ENCODE measurements around the gene KLHDC4.

DNA sequence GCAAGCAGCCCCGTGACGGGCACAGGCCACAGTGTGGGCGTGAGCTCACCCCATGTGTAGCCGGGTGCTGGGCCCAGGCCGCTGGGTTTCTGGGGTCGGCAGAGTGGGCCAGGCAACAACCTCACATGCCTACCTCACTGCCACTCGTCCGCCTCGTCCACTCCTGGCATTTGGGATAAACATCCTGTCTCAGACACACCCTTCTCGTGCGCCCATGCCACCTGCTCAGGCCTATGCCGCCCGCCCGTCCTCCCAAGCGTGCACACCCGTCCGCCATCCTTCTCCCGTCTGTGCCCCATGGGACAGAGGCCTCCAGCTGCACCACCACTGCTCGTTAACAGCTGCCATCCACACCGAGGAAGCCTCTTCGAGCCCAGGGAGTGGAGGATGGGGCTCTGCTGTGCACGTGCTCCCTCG is 64.3 kb downstream of the KLHDC4 start:
- TF ChIP-seq, protein P1, sequence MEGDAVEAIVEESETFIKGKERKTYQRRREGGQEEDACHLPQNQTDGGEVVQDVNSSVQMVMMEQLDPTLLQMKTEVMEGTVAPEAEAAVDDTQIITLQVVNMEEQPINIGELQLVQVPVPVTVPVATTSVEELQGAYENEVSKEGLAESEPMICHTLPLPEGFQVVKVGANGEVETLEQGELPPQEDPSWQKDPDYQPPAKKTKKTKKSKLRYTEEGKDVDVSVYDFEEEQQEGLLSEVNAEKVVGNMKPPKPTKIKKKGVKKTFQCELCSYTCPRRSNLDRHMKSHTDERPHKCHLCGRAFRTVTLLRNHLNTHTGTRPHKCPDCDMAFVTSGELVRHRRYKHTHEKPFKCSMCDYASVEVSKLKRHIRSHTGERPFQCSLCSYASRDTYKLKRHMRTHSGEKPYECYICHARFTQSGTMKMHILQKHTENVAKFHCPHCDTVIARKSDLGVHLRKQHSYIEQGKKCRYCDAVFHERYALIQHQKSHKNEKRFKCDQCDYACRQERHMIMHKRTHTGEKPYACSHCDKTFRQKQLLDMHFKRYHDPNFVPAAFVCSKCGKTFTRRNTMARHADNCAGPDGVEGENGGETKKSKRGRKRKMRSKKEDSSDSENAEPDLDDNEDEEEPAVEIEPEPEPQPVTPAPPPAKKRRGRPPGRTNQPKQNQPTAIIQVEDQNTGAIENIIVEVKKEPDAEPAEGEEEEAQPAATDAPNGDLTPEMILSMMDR (IDR thresholded peaks at IDR 0.05; ENCODE audit: poor library complexity), result no peak
- no peak for TF ChIP-seq EZH2 (IDR thresholded peaks at IDR 0.05; ENCODE audit: borderline replicate concordance)

Data from hepatocyte (in vitro differentiated cells).